Mucosa of rectum (tissue), 2 donors: ENCODE results near the gene ZDHHC8.
"Not testable (repeated sequence)": the region's sequence is repeated elsewhere in the genome, so short reads cannot be mapped to it uniquely, and the experiment has no call there.

Source experiments
- H3K27ac ChIP-seq, 2 donors: one replicate each; pipeline ENCODE4 v1.7.0; 2013; ENCODE audit warnings: inconsistent platforms in 2 of 2, low read depth in 2 of 2, low read length in 2 of 2
- H3K27me3 ChIP-seq, 2 donors: one replicate each; pipeline ENCODE4 v1.7.0; 2013; ENCODE audit warnings: low read length in 2 of 2; ENCODE audit not compliant: control insufficient read depth in 2 of 2, insufficient read depth in 2 of 2
- H3K36me3 ChIP-seq, 2 donors: one replicate each; pipeline ENCODE4 v1.7.0; 2013; ENCODE audit warnings: low read length in 2 of 2; ENCODE audit not compliant: control insufficient read depth in 2 of 2, insufficient read depth in 2 of 2
- H3K4me1 ChIP-seq, 2 donors: one replicate each; pipeline ENCODE4 v1.7.0; 2013; ENCODE audit warnings: low read length in 2 of 2, mild to moderate bottlenecking in 1 of 2; ENCODE audit not compliant: control insufficient read depth in 2 of 2, insufficient read depth in 2 of 2
- H3K4me3 ChIP-seq, 2 donors: one replicate each; pipeline ENCODE4 v1.7.0; 2013; ENCODE audit warnings: low read length in 2 of 2
- H3K9ac ChIP-seq, 2 donors: one replicate each; pipeline ENCODE4 v1.7.0; 2013; ENCODE audit warnings: low read length in 2 of 2, low read depth in 1 of 2, mild to moderate bottlenecking in 1 of 2
- H3K9me3 ChIP-seq, 2 donors: one replicate each; pipeline ENCODE4 v1.7.0; 2013; ENCODE audit warnings: low read length in 2 of 2; ENCODE audit not compliant: control insufficient read depth in 2 of 2
- donor health status: healthy.
- donor health status: Normal muscosa, but diverticular disease.

ZDHHC8 gene

GRCh38 chr22:20154602-20155187 lies 23.1 kb downstream of the ZDHHC8 start:
- no peak overlapping the region for H3K9ac ChIP-seq
- H3K9me3 ChIP-seq = no peaks in the 10 kb centered on the region
- H3K27me3 ChIP-seq = peaks cover 0 to 2% of the 10 kb centered on the region in 2 donors
- H3K36me3 ChIP-seq = no peaks in the 10 kb centered on the region
- no peaks in the 10 kb centered on the region for H3K4me1 ChIP-seq
- no peak overlapping the region for H3K27ac ChIP-seq
- H3K4me3 ChIP-seq = no peak overlapping the region

- H3K4me3 ChIP-seq = no peak overlapping the region
- H3K4me1 ChIP-seq = no peaks in the 10 kb centered on the region
- no peak overlapping the region for H3K9ac ChIP-seq
- no peaks in the 10 kb centered on the region for H3K9me3 ChIP-seq
- H3K27ac ChIP-seq = no peak overlapping the region
- H3K36me3 ChIP-seq = no peaks in the 10 kb centered on the region
- peaks cover 0 to 2% of the 10 kb centered on the region in 2 donors for H3K27me3 ChIP-seq
Measured at GRCh38 chr22:20155330-20156041, 23.9 kb downstream of the ZDHHC8 start.

- Histone ChIP-seq H3K27ac (no peak overlapping the region), H3K36me3 (no peaks in the 10 kb centered on the region), H3K4me1 (no peaks in the 10 kb centered on the region), H3K9me3 (no peaks in the 10 kb centered on the region), H3K9ac (no peak overlapping the region), H3K27me3 (peaks cover 0 to 2% of the 10 kb centered on the region in 2 donors), H3K4me3 (no peak overlapping the region)
Measured at GRCh38 chr22:20156042-20156389, 24.4 kb downstream of the ZDHHC8 start.

GRCh38 chr22:20156611-20157429 lies 25.2 kb downstream of the ZDHHC8 start:
- Histone ChIP-seq H3K9ac (no peak overlapping the region), H3K9me3 (no peaks in the 10 kb centered on the region), H3K27me3 (peaks cover 0 to 2% of the 10 kb centered on the region in 2 donors), H3K4me1 (no peaks in the 10 kb centered on the region), H3K36me3 (no peaks in the 10 kb centered on the region), H3K4me3 (no peak overlapping the region), H3K27ac (no peak overlapping the region)

- H3K4me1 ChIP-seq = no peaks in the 10 kb centered on the region
Measured at GRCh38 chr22:20157430-20158183, 26.0 kb downstream of the ZDHHC8 start.

GRCh38 chr22:20158391-20159036 lies 26.9 kb downstream of the ZDHHC8 start:
- Histone ChIP-seq H3K4me3 (no peak overlapping the region), H3K4me1 (no peaks in the 10 kb centered on the region), H3K27ac (no peak overlapping the region), H3K9me3 (no peaks in the 10 kb centered on the region), H3K27me3 (peaks cover 0 to 2% of the 10 kb centered on the region in 2 donors), H3K36me3 (no peaks in the 10 kb centered on the region), H3K9ac (no peak overlapping the region)

More at GRCh38 chr22:20157430-20158183, 26.0 kb downstream of the ZDHHC8 start:
- Histone ChIP-seq H3K9me3 (no peaks in the 10 kb centered on the region), H3K27me3 (peaks cover 0 to 2% of the 10 kb centered on the region in 2 donors), H3K9ac (no peak overlapping the region), H3K36me3 (no peaks in the 10 kb centered on the region), H3K4me3 (no peak overlapping the region), H3K27ac (no peak overlapping the region)

GRCh38 chr22:20159076-20159475 lies 27.5 kb downstream of the ZDHHC8 start:
- Histone ChIP-seq H3K4me3 (no peak overlapping the region), H3K9me3 (no peaks in the 10 kb centered on the region), H3K27ac (no peak overlapping the region), H3K4me1 (no peaks in the 10 kb centered on the region), H3K27me3 (peaks cover 0 to 2% of the 10 kb centered on the region in 2 donors), H3K36me3 (no peaks in the 10 kb centered on the region), H3K9ac (no peak overlapping the region)

GRCh38 chr22:20159531-20159930 lies 27.9 kb downstream of the ZDHHC8 start:
- not testable (repeated sequence) for H3K36me3 ChIP-seq, H3K9me3 ChIP-seq, H3K27ac ChIP-seq, H3K9ac ChIP-seq, H3K4me1 ChIP-seq, H3K4me3 ChIP-seq, H3K27me3 ChIP-seq

- H3K4me3 ChIP-seq = no peak overlapping the region
- H3K4me1 ChIP-seq = no peaks in the 10 kb centered on the region
- no peak overlapping the region for H3K27ac ChIP-seq
- no peaks in the 10 kb centered on the region for H3K27me3 ChIP-seq
- H3K36me3 ChIP-seq = no peaks in the 10 kb centered on the region
- H3K9me3 ChIP-seq = no peaks in the 10 kb centered on the region
- H3K9ac ChIP-seq = no peak overlapping the region
Measured at GRCh38 chr22:20160041-20160440, 28.4 kb downstream of the ZDHHC8 start.
